ENCODE results near the gene RAET1L.

GRCh38 chr6:149987602-149988107 lies 37.7 kb downstream of the RAET1L start:
- no peak for TF ChIP-seq POLR2A (IDR thresholded peaks at IDR 0.05)
- TF ChIP-seq CTCF (IDR thresholded peaks at IDR 0.05), result no peak
- no peak for TF ChIP-seq POLR2AphosphoS5 (IDR thresholded peaks at IDR 0.05)
- no peak for TF ChIP-seq EP300 (IDR thresholded peaks at IDR 0.05)
